Panc1 (cell line): ENCODE results near the gene GNAZ. TPM values are rescaled to one million over a fixed set of nuclear protein-coding genes. Genes with fewer than 3 reads are reported as not detected.

Experiments used
- ATAC-seq: fragments of 200-7000 bp; cut with Tn5 transposase; 2 replicates; pipeline ENCODE4 v1.9.1; 2020; ENCODE audit warnings: mild to moderate bottlenecking, moderate library complexity
- BruUV-seq: library from RNA; stranded (reverse); fragments of 400-500 nt; replicated peaks from 2 replicates; lab custom pipeline; 2021; lab: Mats Ljungman, UMichigan
- CTCF ChIA-PET: fragments of 300-600 bp; sonication (Branson Sonifier 250); formaldehyde crosslinking; loops from one replicate; lab custom pipeline; 2022; ENCODE audit warnings: antibody characterized with exemption; lab: Charles Lee
- POLR2A ChIA-PET: fragments of 300-600 bp; sonication (Branson Sonifier 250); formaldehyde crosslinking; loops from one replicate; lab custom pipeline; 2022; ENCODE audit warnings: antibody characterized with exemption; lab: Charles Lee
- DNase-seq: peaks from one replicate; pipeline ENCODE4 v3.0.0-alpha.2; 2010; ENCODE audit warnings: low read depth, low spot score
- H3K27ac ChIP-seq: 2 replicates; pipeline ENCODE4 v1.5.1; 2011; ENCODE audit warnings: mild to moderate bottlenecking, low read length, inconsistent platforms
- H3K27me3 ChIP-seq: fragments of 200-500 bp; sonication (Bioruptor generic); 2 replicates; pipeline ENCODE4 v1.6.0; 2014; ENCODE audit warnings: low read length, inconsistent platforms; ENCODE audit not compliant: control insufficient read depth, insufficient read depth
- H3K36me3 ChIP-seq: fragments of 200-500 bp; sonication (Bioruptor generic); 2 replicates; pipeline ENCODE4 v1.5.1; 2014; ENCODE audit warnings: inconsistent platforms, mild to moderate bottlenecking, low read length, moderate library complexity; ENCODE audit not compliant: control insufficient read depth, insufficient read depth
- H3K4me1 ChIP-seq: 2 replicates; pipeline ENCODE4 v1.5.1; 2011; ENCODE audit warnings: inconsistent platforms, mild to moderate bottlenecking, low read length, moderate library complexity; ENCODE audit not compliant: control insufficient read depth, insufficient read depth
- H3K4me3 ChIP-seq, 2 experiments: 2 replicates each; pipeline ENCODE4 v1.5.1; 2011 to 2012; ENCODE audit warnings: low read depth in 2 of 2, low read length in 2 of 2, mild to moderate bottlenecking in 2 of 2, inconsistent platforms in 1 of 2, moderate library complexity in 1 of 2
- H3K9me3 ChIP-seq: fragments of 200-500 bp; sonication (Bioruptor generic); 2 replicates; pipeline ENCODE4 v1.5.1; 2014; ENCODE audit warnings: low read depth, mild to moderate bottlenecking, inconsistent platforms, low read length, moderate library complexity; ENCODE audit not compliant: control insufficient read depth, insufficient read depth
- POLR2AphosphoS5 ChIP-seq: IDR thresholded peaks from 2 replicates; pipeline ENCODE4 v1.6.1; 2012; ENCODE audit warnings: mild to moderate bottlenecking, low read depth, low read length, moderate library complexity
- REST ChIP-seq, 2 experiments: IDR thresholded peaks; 2 replicates each; pipeline ENCODE4 v1.6.1; 2011 to 2012; ENCODE audit warnings: low read depth in 2 of 2, control low read depth in 1 of 2, low read length in 1 of 2, mild to moderate bottlenecking in 1 of 2, moderate library complexity in 1 of 2; ENCODE audit not compliant: insufficient read depth in 1 of 2
- SIN3A ChIP-seq: IDR thresholded peaks from 2 replicates; pipeline ENCODE4 v1.6.1; 2012; ENCODE audit warnings: low read depth, mild to moderate bottlenecking, low read length, moderate library complexity, borderline replicate concordance; ENCODE audit not compliant: insufficient read depth
- TCF7L2 ChIP-seq: IDR thresholded peaks from 2 replicates; pipeline ENCODE4 v1.6.1; 2011; ENCODE audit warnings: mild to moderate bottlenecking, low read depth, low read length, inconsistent platforms
- in situ Hi-C: cut with HindIII; loops from 2 replicates; pipeline ENCODE4 v1.10.0; 2016; ENCODE audit warnings: low sequenced_read_pairs, low pct_unique_long_range_greater_than_20kb
- intact Hi-C: fragments of 100-400 bp; cut with micrococcal nuclease; formaldehyde crosslinking; loops from one replicate; pipeline ENCODE4 v1.10.0; 2022; ENCODE audit not compliant: unreplicated experiment
- total RNA-seq: library from RNA; stranded (reverse); gene quantifications from one replicate; pipeline ENCODE4 v1.2.1, GENCODE V29; 2021; ENCODE audit not compliant: unreplicated experiment
- TF ChIP-seq, protein P1 (sequence below): fragments of 450-650 bp; IDR thresholded peaks from 2 replicates; pipeline ENCODE4 v1.5.1; 2017; ENCODE audit warnings: mild to moderate bottlenecking

GNAZ gene
- total RNA-seq, 1 experiment from 2014 or later: 11.9 TPM

- Histone ChIP-seq H3K4me3 (no peak overlapping the region), H3K27me3 (no peaks in the 10 kb centered on the region; the same call in 1 of the 2 replicates), H3K27ac (no peak overlapping the region), H3K9me3 (no peaks in the 10 kb centered on the region), H3K36me3 (no peaks in the 10 kb centered on the region), H3K4me1 (no peaks in the 10 kb centered on the region)
- BruUV-seq: no TSS peak
- TF ChIP-seq POLR2AphosphoS5 (no peak), REST (IDR thresholded peaks at IDR 0.05; ENCODE audit: insufficient read depth in 1 of 2, low read depth in 2 of 2, low read length in 1 of 2) (no peak), TCF7L2 (no peak), SIN3A (no peak)
- TF ChIP-seq, protein P1, sequence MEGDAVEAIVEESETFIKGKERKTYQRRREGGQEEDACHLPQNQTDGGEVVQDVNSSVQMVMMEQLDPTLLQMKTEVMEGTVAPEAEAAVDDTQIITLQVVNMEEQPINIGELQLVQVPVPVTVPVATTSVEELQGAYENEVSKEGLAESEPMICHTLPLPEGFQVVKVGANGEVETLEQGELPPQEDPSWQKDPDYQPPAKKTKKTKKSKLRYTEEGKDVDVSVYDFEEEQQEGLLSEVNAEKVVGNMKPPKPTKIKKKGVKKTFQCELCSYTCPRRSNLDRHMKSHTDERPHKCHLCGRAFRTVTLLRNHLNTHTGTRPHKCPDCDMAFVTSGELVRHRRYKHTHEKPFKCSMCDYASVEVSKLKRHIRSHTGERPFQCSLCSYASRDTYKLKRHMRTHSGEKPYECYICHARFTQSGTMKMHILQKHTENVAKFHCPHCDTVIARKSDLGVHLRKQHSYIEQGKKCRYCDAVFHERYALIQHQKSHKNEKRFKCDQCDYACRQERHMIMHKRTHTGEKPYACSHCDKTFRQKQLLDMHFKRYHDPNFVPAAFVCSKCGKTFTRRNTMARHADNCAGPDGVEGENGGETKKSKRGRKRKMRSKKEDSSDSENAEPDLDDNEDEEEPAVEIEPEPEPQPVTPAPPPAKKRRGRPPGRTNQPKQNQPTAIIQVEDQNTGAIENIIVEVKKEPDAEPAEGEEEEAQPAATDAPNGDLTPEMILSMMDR: no peak
- in situ Hi-C loops: no loop called here
- ATAC-seq (no peak), DNase-seq (no peak)
- CTCF ChIA-PET: no interaction called here
- intact Hi-C loops: no loop called here
- POLR2A ChIA-PET: no interaction called here
These were observed 33.5 kb upstream of the GNAZ start for GRCh38 chr22:23036684-23037428.

DNA sequence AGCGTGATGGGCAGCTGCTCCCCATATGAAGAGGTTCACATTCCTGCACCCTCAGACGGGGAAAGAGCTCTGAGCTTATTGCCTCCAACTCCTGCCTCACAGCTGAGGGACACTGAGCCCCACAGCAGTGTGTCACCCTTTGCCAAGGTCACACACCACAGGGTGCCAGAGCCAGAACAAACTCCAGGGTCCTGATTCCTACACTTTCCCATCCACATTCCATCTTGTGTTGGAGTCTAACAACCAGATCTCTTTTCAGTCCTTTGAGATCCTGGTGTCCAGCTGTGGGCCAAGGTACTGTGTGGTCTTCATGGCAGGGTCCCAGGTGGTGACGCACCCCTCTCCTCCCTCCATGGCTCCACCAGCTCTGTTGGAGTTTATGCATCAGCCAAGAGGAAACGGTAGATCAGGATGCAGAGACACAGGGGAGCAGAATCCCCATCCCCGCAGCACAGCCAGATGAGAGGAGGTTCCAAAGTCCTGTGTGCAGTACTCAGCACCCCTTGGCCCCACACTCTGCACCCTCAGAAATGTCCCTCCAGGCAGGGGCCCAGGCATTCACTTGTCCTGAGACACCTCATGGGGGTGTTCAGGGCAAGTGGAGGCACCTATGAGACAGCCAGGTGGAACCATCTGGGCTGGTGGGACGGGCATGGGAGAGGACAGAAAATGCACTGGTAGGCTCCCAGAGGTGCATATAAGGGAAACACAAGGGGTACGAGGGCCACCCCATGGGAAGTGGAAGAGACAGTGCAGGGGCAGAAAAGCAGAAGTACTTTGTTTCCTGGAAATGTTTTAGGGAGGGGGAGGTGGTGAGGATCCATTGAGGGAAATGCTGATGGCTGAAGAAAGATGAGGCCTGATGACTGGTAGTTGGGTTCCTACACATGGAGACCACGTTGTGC lies 32.6 kb upstream of the GNAZ start:
- no peaks in the 10 kb centered on the region for H3K36me3 ChIP-seq
- no TSS peak for BruUV-seq
- peaks cover 3% of the 10 kb centered on the region; the same call in 1 of the 2 replicates for H3K27me3 ChIP-seq
- TF ChIP-seq SIN3A (no peak), TCF7L2 (no peak), REST (IDR thresholded peaks at IDR 0.05; ENCODE audit: insufficient read depth in 1 of 2, low read depth in 2 of 2, low read length in 1 of 2) (no peak), POLR2AphosphoS5 (no peak)
- TF ChIP-seq, protein P1: no peak
- H3K27ac ChIP-seq: no peak overlapping the region
- H3K4me1 ChIP-seq: no peaks in the 10 kb centered on the region
- no peak overlapping the region for H3K4me3 ChIP-seq
- CTCF ChIA-PET: no interaction called here
- intact Hi-C loops: no loop called here
- POLR2A ChIA-PET: no interaction called here
- no peak for ATAC-seq
- no peaks in the 10 kb centered on the region for H3K9me3 ChIP-seq
- no peak for DNase-seq
- in situ Hi-C loops: no loop called here
